Middle frontal gyrus (tissue), 1 donor: ENCODE data around the gene PROX2.

Source experiments
- DNase-seq: peaks from one replicate; pipeline ENCODE4 v3.0.0-alpha.2; 2015; ENCODE audit warnings: low spot score; ENCODE audit errors: extremely low spot score

PROX2 gene

DNA sequence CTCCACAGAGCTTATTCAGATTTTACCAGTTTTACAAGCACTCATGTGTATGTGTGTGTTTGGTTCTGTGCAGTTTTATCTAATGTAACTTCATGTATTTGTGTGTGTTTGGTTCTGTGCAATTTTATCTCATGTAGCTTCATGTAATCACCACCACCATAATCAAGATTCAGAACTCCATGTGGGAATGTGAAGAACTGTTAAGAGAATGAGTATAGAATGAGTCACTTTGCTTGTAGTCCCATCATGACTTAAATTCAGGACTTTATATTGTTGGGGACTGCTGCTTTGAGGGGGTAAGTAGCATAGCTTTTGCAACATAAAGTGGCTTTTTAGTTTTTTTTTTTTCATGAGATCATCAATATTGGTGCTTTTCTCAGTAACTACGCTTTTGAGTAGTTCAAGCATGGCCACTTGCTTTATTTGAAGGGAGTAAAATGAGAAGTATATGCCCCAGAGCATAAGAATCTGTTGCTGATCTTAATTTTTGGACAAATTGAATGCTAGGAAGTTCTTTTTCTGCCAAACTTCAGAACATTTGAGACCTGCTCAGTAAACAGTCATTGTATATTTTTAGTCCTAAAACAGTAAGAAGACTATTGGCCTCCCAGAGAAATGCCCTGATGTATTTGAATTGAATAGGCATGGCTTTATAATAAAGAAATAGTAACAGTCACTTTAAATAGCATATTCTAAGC is 28.8 kb downstream of the PROX2 start:
- DNase-seq = no peak

DNA sequence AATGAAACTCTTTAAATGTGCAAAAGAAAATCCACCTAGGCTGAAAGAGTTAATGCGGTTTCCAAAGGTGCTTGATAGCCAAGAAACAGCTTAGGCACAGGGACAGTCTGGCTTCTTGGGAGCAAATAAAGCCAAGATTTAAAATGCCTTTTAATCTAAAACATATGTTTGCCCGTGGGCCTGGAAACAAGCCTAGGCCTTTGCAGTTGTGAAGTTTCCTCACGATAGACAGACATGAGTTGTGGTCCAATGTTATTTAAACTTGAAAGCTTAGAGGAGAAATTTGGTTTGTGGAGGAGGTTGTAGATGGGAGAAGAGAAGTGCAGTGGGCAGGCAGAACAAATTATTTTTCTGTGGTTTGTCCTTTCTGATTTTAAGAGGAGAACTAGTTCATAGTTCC is 29.8 kb downstream of the PROX2 start:
- DNase-seq = no peak

DNA sequence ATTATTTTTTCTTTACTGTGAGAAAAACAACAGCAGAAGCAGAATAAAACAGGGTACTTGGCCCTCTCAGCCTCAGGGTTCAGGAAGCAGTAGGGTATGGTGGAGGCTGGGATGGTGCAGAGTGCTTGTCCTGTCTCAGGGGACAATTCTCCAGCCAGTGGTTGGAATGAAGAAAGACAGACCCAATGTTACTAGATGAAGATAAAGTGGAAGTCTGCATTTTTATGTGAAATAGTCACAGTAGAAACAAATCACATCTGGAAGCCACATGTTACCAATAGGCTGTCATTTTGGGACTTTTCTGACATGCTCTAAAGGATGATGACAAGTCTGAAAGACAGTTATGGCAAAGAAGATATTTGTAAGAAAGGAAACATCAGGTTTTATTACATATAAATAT is 32.3 kb downstream of the PROX2 start:
- DNase-seq = no peak

- no peak for DNase-seq
These were observed 34.4 kb downstream of the PROX2 start for GRCh38 chr14:74841230-74842207.

DNA sequence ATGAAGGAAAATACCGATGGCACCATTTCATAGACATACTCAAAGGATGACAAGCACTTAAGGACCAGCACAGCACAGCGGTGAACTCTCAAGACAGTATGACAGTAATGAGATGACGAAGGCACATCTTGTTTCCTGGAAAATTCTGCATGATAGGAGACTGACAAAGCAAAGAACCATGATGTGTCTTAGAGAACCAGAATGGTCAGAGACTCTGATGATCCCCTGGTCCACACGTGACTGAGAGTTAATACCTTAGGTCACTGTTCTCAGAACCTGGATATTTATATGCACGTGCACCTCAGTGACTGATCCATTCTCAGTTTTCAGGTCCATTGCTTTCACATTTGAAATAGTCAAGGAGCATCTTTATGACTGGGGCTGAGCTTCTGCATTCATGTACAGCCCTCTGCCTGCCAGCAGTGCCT is 35.3 kb downstream of the PROX2 start:
- DNase-seq = no peak

DNA sequence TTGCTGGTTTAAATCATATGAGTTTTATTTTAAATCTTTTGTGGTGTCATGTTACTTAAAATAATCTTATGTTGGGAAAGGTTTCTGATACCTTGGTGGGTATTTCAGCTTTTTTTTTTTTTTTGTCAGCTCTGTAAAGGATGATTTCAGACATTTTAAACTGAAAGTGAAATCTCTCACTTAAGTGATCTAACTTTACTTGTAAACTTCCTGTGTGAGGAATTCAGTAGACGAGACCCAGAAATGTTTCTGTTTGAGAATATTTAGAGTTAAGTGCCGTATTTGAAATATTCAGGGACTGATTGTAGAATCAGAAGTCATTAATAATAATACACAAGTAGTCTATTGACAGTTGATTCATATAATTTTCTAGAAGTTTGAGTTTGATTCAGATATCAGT is 37.8 kb downstream of the PROX2 start:
- no peak for DNase-seq

DNA sequence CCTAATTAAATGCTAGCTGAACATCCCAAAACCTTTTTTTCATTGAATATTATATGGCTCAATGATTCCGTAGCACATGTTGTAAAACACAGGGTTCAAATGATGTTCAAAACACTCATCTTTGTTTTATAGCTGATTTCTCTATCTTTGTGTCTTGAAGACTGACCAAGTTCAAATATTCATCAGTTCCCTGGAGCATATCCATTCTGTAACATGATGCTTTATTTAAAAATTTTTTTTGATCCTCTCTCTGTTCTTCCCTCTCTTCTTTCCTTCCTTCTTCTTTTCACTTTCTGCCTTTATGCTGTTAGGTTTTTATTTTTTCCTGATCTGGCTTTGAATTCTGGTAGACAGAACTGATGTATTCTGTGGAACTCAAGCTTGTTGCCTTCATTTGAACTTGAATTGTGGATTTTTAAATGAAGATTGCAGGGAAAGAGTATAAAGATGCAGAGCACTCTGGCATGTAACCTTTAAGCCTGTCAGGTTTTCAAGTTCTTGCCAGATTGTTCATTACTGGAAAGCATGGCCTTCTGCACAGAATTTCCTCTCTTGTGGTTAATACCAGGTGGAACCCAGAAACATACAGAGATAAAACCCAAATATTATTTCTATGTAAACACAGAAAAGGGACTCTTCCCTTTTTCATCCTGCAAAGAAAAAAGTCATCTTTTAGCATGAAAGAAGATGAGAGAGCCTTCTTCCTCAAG is 39.5 kb downstream of the PROX2 start:
- DNase-seq = no peak

- DNase-seq = no peak
These were observed 40.2 kb downstream of the PROX2 start for GRCh38 chr14:74835645-74836250.

DNA sequence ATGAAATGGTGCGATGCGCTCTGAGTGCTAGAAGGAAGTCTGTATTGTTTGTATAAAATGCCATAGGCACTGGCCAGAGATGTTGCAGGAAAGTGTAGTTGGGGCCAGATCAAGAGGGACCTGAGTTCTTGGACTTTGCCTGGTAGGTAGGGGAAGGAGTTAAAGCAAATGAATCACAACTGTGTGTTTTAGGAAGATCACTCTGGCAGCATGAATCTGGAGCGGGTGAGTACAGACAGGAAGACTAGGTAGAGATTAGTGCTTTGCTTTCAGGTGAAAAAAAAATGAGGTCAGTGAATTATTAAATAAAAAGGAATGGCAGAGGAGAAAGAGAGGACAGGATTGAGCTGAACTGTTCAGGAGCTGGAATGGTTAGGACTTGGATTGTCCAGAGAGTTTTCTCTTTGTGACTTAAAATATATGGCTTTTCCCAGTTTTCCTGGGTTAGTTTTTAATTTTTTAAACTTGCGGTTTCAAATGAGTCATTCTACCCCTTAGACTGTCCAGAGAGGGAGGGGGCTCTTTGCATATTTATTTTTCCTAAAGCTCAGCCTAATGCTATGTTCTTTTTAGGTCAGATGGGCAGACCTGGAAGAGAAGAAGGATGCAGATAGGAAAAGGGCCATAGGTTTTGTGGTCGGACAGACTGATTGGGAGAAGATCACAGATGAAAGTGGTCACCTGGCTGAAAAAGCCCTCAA is 41.1 kb downstream of the PROX2 start:
- DNase-seq = no peak

- DNase-seq = no peak
These were observed 43.1 kb downstream of the PROX2 start for GRCh38 chr14:74832849-74833248.

- DNase-seq = no peak
These were observed 46.7 kb downstream of the PROX2 start for GRCh38 chr14:74829251-74829650.

- no peak for DNase-seq
These were observed 49.4 kb downstream of the PROX2 start for GRCh38 chr14:74826574-74826973.
